ENCODE measurements around the gene RAB20.

The RAB20 gene

GRCh38 chr13:110498765-110499164 is 62.8 kb downstream of the RAB20 start:
- TF ChIP-seq FOXP2 (optimal IDR thresholded peaks at IDR 0.05; ENCODE audit: borderline replicate concordance, extremely low read depth, extremely low read length, insufficient read depth): no peak
- TF ChIP-seq SIN3A (IDR thresholded peaks at IDR 0.05; ENCODE audit: borderline replicate concordance, insufficient read depth, low read length): no peak
- TF ChIP-seq POLR2AphosphoS5 (IDR thresholded peaks at IDR 0.05; ENCODE audit: low read depth, low read length): no peak
- TF ChIP-seq TAF1 (IDR thresholded peaks at IDR 0.05; ENCODE audit: borderline replicate concordance, insufficient read depth, low read length): no peak
- TF ChIP-seq REST (IDR thresholded peaks at IDR 0.05; ENCODE audit: insufficient read depth in 1 of 2, low read depth in 2 of 2, low read length in 2 of 2): no peak

DNA sequence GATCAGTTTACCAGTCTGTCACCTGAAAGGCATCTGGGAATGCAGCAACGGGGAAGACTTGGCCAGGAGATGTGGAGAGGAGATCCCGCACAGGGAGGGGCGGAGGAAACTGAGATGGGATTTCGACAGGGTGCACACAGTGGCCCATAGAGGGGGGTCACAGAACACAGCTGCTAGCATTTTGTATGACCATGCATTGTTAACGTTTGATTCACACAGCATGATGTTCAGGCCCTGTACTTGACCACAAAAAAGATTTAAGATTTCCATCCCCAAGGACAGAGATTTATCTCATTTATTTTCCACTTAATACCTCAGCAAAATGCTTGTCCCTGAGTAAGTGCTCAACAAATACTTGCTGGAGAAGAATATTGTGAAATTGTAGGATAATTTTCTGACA is 63.2 kb downstream of the RAB20 start:
- TF ChIP-seq REST (IDR thresholded peaks at IDR 0.05; ENCODE audit: insufficient read depth in 1 of 2, low read depth in 2 of 2, low read length in 2 of 2) (no peak), FOXP2 (optimal IDR thresholded peaks at IDR 0.05; ENCODE audit: borderline replicate concordance, extremely low read depth, extremely low read length, insufficient read depth) (no peak), POLR2AphosphoS5 (IDR thresholded peaks at IDR 0.05; ENCODE audit: low read depth, low read length) (no peak), SIN3A (IDR thresholded peaks at IDR 0.05; ENCODE audit: borderline replicate concordance, insufficient read depth, low read length) (no peak), TAF1 (IDR thresholded peaks at IDR 0.05; ENCODE audit: borderline replicate concordance, insufficient read depth, low read length) (no peak)

DNA sequence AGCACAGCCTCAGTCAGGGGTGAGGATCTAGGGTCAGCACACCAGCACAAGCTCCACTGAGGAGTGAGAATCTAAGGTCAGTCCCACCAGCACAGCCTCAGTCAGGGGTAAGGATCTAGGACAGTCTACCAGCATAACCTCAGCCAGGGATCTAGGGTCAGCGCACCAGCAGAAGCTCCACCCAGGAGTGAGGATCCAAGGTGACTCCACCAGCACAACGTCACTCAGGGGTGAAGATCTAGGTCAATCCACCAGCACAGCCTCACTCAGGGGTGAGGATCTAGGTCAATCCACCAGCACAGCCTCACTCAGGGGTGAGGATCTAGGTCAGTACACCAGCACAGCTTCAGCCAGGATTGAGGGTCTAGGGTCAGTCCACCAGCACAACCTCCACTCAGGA is 64.5 kb downstream of the RAB20 start:
- no peak for TF ChIP-seq REST (IDR thresholded peaks at IDR 0.05; ENCODE audit: insufficient read depth in 1 of 2, low read depth in 2 of 2, low read length in 2 of 2)
- TF ChIP-seq FOXP2 (optimal IDR thresholded peaks at IDR 0.05; ENCODE audit: borderline replicate concordance, extremely low read depth, extremely low read length, insufficient read depth): no peak
- TF ChIP-seq SIN3A (IDR thresholded peaks at IDR 0.05; ENCODE audit: borderline replicate concordance, insufficient read depth, low read length): no peak
- no peak for TF ChIP-seq POLR2AphosphoS5 (IDR thresholded peaks at IDR 0.05; ENCODE audit: low read depth, low read length)
- no peak for TF ChIP-seq TAF1 (IDR thresholded peaks at IDR 0.05; ENCODE audit: borderline replicate concordance, insufficient read depth, low read length)

GRCh38 chr13:110496281-110496680 is 65.2 kb downstream of the RAB20 start:
- TF ChIP-seq FOXP2 (optimal IDR thresholded peaks at IDR 0.05; ENCODE audit: borderline replicate concordance, extremely low read depth, extremely low read length, insufficient read depth): no peak
- TF ChIP-seq REST (IDR thresholded peaks at IDR 0.05; ENCODE audit: insufficient read depth in 1 of 2, low read depth in 2 of 2, low read length in 2 of 2): no peak
- no peak for TF ChIP-seq POLR2AphosphoS5 (IDR thresholded peaks at IDR 0.05; ENCODE audit: low read depth, low read length)
- no peak for TF ChIP-seq SIN3A (IDR thresholded peaks at IDR 0.05; ENCODE audit: borderline replicate concordance, insufficient read depth, low read length)
- TF ChIP-seq TAF1 (IDR thresholded peaks at IDR 0.05; ENCODE audit: borderline replicate concordance, insufficient read depth, low read length): no peak

DNA sequence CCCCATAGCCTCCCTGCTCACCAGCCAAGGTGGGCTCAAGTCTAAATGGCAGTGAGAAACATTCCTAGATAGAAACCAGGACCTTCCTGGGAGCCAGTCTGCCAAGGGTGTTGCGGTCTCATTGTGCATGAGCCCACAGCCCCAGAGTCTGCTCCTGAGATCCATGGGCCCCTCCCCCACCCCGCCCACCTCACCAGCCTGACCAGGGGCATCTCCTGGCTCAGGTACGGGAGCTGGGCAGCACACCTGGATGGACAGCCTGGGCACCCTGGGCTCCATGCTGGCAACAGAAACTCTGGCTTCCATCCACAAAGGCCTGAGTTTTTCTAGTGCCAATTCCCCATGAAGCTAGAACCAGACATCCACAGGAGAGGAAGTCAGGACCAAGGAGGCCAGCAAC is 65.6 kb downstream of the RAB20 start:
- TF ChIP-seq SIN3A (IDR thresholded peaks at IDR 0.05; ENCODE audit: borderline replicate concordance, insufficient read depth, low read length) (no peak), FOXP2 (optimal IDR thresholded peaks at IDR 0.05; ENCODE audit: borderline replicate concordance, extremely low read depth, extremely low read length, insufficient read depth) (no peak), POLR2AphosphoS5 (IDR thresholded peaks at IDR 0.05; ENCODE audit: low read depth, low read length) (no peak)

Measured in PFSK-1 (cell line).